Fibroblast of lung (primary cell): Measurements from ENCODE around the gene PPP1R9B.

ENCODE experiments used
- CTCF ChIP-seq, 2 donors: IDR thresholded peaks in 1 of 2; conservative IDR thresholded peaks in 1 of 2; 1 replicate in 1 of 2; 2 replicates in 1 of 2; pipeline ENCODE4 v1.5.1; 2011 to 2012; ENCODE audit warnings: low read length in 2 of 2, control low read depth in 1 of 2, inconsistent platforms in 1 of 2, low read depth in 1 of 2, mild to moderate bottlenecking in 1 of 2
- EZH2 ChIP-seq: IDR thresholded peaks from 2 replicates; pipeline ENCODE4 v1.5.1; 2012; ENCODE audit warnings: low read length, control low read depth, mild to moderate bottlenecking; ENCODE audit errors: missing control alignments

GRCh38 chr17:50091918-50092285 lies 58.6 kb downstream of the PPP1R9B start:
- TF ChIP-seq CTCF (conservative IDR thresholded peaks at IDR 0.05 in 1 of 2, IDR thresholded peaks at IDR 0.05 in 1 of 2; ENCODE audit: low read depth in 1 of 2, low read length in 2 of 2): no peak
- TF ChIP-seq EZH2: no peak
